GM11168 (cell line): Measurements from ENCODE around the gene HS6ST3.

Experiments used
- in situ Hi-C: fragments of 300-500 bp; cut with MboI; formaldehyde crosslinking; loops from one replicate; pipeline ENCODE4 v1.12.0; 2022; ENCODE audit warnings: low sequenced_read_pairs; ENCODE audit not compliant: unreplicated experiment

HS6ST3 gene

GRCh38 chr13:96686286-96686685, 596.4 kb downstream of the HS6ST3 start:
- in situ Hi-C loops = no loop called here

GRCh38 chr13:96687191-96687590, 597.3 kb downstream of the HS6ST3 start:
- in situ Hi-C loops = no loop called here

- in situ Hi-C loops = no loop called here
These were observed 601.1 kb downstream of the HS6ST3 start for GRCh38 chr13:96690998-96691397.

GRCh38 chr13:96696389-96696900, 606.5 kb downstream of the HS6ST3 start:
- in situ Hi-C loops = no loop called here

GRCh38 chr13:96700657-96701056, 610.8 kb downstream of the HS6ST3 start:
- in situ Hi-C loops = no loop called here

GRCh38 chr13:96707146-96707545, 617.2 kb downstream of the HS6ST3 start:
- in situ Hi-C loops = no loop called here

- in situ Hi-C loops = no loop called here
These were observed 620.4 kb downstream of the HS6ST3 start for GRCh38 chr13:96710166-96710862.

GRCh38 chr13:96720446-96720845, 630.5 kb downstream of the HS6ST3 start:
- in situ Hi-C loops = no loop called here

- in situ Hi-C loops = no loop called here
These were observed 636.7 kb downstream of the HS6ST3 start for GRCh38 chr13:96726651-96727050.

- in situ Hi-C loops = no loop called here
These were observed 638.6 kb downstream of the HS6ST3 start for GRCh38 chr13:96728463-96728862.

- in situ Hi-C loops = no loop called here
These were observed 640.8 kb downstream of the HS6ST3 start for GRCh38 chr13:96730676-96731075.

GRCh38 chr13:96734499-96734898, 644.6 kb downstream of the HS6ST3 start:
- in situ Hi-C loops = no loop called here

GRCh38 chr13:96741779-96742178, 651.9 kb downstream of the HS6ST3 start:
- in situ Hi-C loops = no loop called here

GRCh38 chr13:96743296-96744089, 653.6 kb downstream of the HS6ST3 start:
- in situ Hi-C loops = no loop called here

- in situ Hi-C loops = no loop called here
These were observed 654.7 kb downstream of the HS6ST3 start for GRCh38 chr13:96744367-96745331.

GRCh38 chr13:96746886-96747285, 657.0 kb downstream of the HS6ST3 start:
- in situ Hi-C loops = no loop called here

GRCh38 chr13:96749825-96750224, 659.9 kb downstream of the HS6ST3 start:
- in situ Hi-C loops = no loop called here

GRCh38 chr13:96751089-96751488, 661.2 kb downstream of the HS6ST3 start:
- in situ Hi-C loops = no loop called here

- in situ Hi-C loops = no loop called here
These were observed 673.0 kb downstream of the HS6ST3 start for GRCh38 chr13:96762876-96763275.

GRCh38 chr13:96766306-96766705, 676.4 kb downstream of the HS6ST3 start:
- in situ Hi-C loops = no loop called here
